HepG2 (cell line): Measurements from ENCODE around the gene P4HTM. TPM values are rescaled to one million over a fixed set of nuclear protein-coding genes. Genes with fewer than 3 reads are reported as not detected.
A peak's percentile ranks its signal among the peaks of the same experiment; 100 is the strongest.

Experiments used
- HNRNPUL1 ChIP-seq: fragments of 200-400 bp; formaldehyde crosslinking; IDR thresholded peaks from 2 replicates; pipeline ENCODE4 v1.6.1; 2017; ENCODE audit warnings: low read depth, mild to moderate bottlenecking, low read length, moderate library complexity
- IRF9 ChIP-seq: sonication (generic); formaldehyde crosslinking; IDR thresholded peaks from 2 replicates; pipeline ENCODE4 v1.8.0; 2022; ENCODE audit warnings: missing genetic modification reagents, mild to moderate bottlenecking, borderline replicate concordance
- KAT7 ChIP-seq: IDR thresholded peaks from 2 replicates; pipeline ENCODE4 v1.6.1; 2018; ENCODE audit warnings: borderline replicate concordance, missing compliant biosample characterization
- KAT8 ChIP-seq: IDR thresholded peaks from 2 replicates; pipeline ENCODE4 v1.6.1; 2016; ENCODE audit warnings: missing genetic modification reagents, missing compliant biosample characterization
- NFE2L2 ChIP-seq: fragments of 150-350 bp; IDR thresholded peaks from 2 replicates; pipeline ENCODE4 v1.6.1; 2014; ENCODE audit warnings: low read length
- PAX8 ChIP-seq: sonication (generic); formaldehyde crosslinking; IDR thresholded peaks from 2 replicates; pipeline ENCODE4 v1.8.0; 2022; ENCODE audit warnings: mild to moderate bottlenecking, missing genetic modification reagents, borderline replicate concordance
- RBFOX2 ChIP-seq: fragments of 200-400 bp; formaldehyde crosslinking; IDR thresholded peaks from 2 replicates; pipeline ENCODE4 v1.6.1; 2017; ENCODE audit warnings: low read depth, mild to moderate bottlenecking, low read length
- RELA ChIP-seq: sonication (generic); formaldehyde crosslinking; IDR thresholded peaks from 2 replicates; pipeline ENCODE4 v1.4.0; 2020; ENCODE audit warnings: missing genetic modification reagents
- RFX1 ChIP-seq: fragments of 450-650 bp; IDR thresholded peaks from 2 replicates; pipeline ENCODE4 v1.6.1; 2017
- SIX4 ChIP-seq: sonication (generic); formaldehyde crosslinking; IDR thresholded peaks from 2 replicates; pipeline ENCODE4 v1.4.0; 2020; ENCODE audit warnings: missing genetic modification reagents
- SOX5 ChIP-seq: IDR thresholded peaks from 2 replicates; pipeline ENCODE4 v1.6.1; 2016; ENCODE audit warnings: borderline replicate concordance
- TMF1 ChIP-seq: sonication (generic); formaldehyde crosslinking; IDR thresholded peaks from 2 replicates; pipeline ENCODE4 v1.8.1; 2022; ENCODE audit warnings: low read depth, missing genetic modification reagents
- TP53 ChIP-seq: sonication (generic); formaldehyde crosslinking; conservative IDR thresholded peaks from 2 replicates; pipeline ENCODE4 v1.4.0; 2020; ENCODE audit warnings: missing genetic modification reagents
- ZFP36L2 ChIP-seq: sonication (generic); formaldehyde crosslinking; IDR thresholded peaks from 2 replicates; pipeline ENCODE4 v1.4.0; 2020; ENCODE audit warnings: missing genetic modification reagents
- ZNF224 ChIP-seq: sonication (generic); formaldehyde crosslinking; IDR thresholded peaks from 2 replicates; pipeline ENCODE4 v1.5.0; 2020; ENCODE audit warnings: mild to moderate bottlenecking, missing genetic modification reagents
- ZNF543 ChIP-seq: sonication (generic); formaldehyde crosslinking; IDR thresholded peaks from 2 replicates; pipeline ENCODE4 v1.4.0; 2020; ENCODE audit warnings: mild to moderate bottlenecking, missing genetic modification reagents
- ZNF605 ChIP-seq: sonication (generic); formaldehyde crosslinking; IDR thresholded peaks from 2 replicates; pipeline ENCODE4 v1.8.0; 2022; ENCODE audit warnings: mild to moderate bottlenecking, missing genetic modification reagents
- ZNF782 ChIP-seq: sonication (generic); formaldehyde crosslinking; IDR thresholded peaks from 2 replicates; pipeline ENCODE4 v1.4.0; 2020; ENCODE audit warnings: missing genetic modification reagents, mild to moderate bottlenecking, borderline replicate concordance
- ZSCAN31 ChIP-seq: sonication (generic); formaldehyde crosslinking; IDR thresholded peaks from 2 replicates; pipeline ENCODE4 v1.5.0; 2020; ENCODE audit warnings: low read depth, mild to moderate bottlenecking, missing genetic modification reagents
- ZZZ3 ChIP-seq: sonication (generic); formaldehyde crosslinking; IDR thresholded peaks from 2 replicates; pipeline ENCODE4 v1.4.0; 2020; ENCODE audit warnings: missing genetic modification reagents, mild to moderate bottlenecking, borderline replicate concordance
- polyA plus RNA-seq, 8 experiments: library from polyadenylated mRNA; depleted of rRNA in 3 of 8; stranded (reverse) in 7 of 8; unstranded in 1 of 8; fragments of >200 nt; fragmentation: Illumina TruSeq in 4 of 8; extraction: Trizol in 4 of 8; gene quantifications; 2 replicates each; pipeline versions ENCODE4 v1.2.1 to v1.2.3, GENCODE V29; 2011 to 2016; ENCODE audit warnings: low read depth in 4 of 8, missing spikeins in 1 of 8, mixed read lengths in 1 of 8; ENCODE audit not compliant: insufficient read depth in 1 of 8
- total RNA-seq, 5 experiments: library from RNA; depleted of rRNA; stranded (reverse); fragments of >200 nt; fragmentation: Illumina TruSeq; extraction: Trizol; gene quantifications; 2 replicates each; pipeline ENCODE4 v1.2.3, GENCODE V29; 2016; ENCODE audit warnings: low read depth in 1 of 5
- TF ChIP-seq, protein P1 (sequence below): sonication (generic); formaldehyde crosslinking; IDR thresholded peaks from 2 replicates; pipeline ENCODE4 v1.4.0; 2020; ENCODE audit warnings: mild to moderate bottlenecking, missing genetic modification reagents, borderline replicate concordance
- TF ChIP-seq, protein P2 (sequence below): sonication (generic); formaldehyde crosslinking; IDR thresholded peaks from 2 replicates; pipeline ENCODE4 v1.5.1; 2020; ENCODE audit warnings: missing genetic modification reagents, mild to moderate bottlenecking, borderline replicate concordance
- TF ChIP-seq, protein P3 (sequence below): sonication (generic); formaldehyde crosslinking; IDR thresholded peaks from 2 replicates; pipeline ENCODE4 v1.4.0; 2020; ENCODE audit warnings: mild to moderate bottlenecking, missing genetic modification reagents
- TF ChIP-seq, protein P4 (sequence below): sonication (generic); formaldehyde crosslinking; IDR thresholded peaks from 2 replicates; pipeline ENCODE4 v1.8.0; 2022; ENCODE audit warnings: low read depth, missing genetic modification reagents

Gene P4HTM
- total and polyA plus RNA-seq, 2 of the 13 experiments (the other 11 are each of a cell fraction or from before 2014, with no cell fraction given) = 0.01 TPM; not detected in 1

DNA sequence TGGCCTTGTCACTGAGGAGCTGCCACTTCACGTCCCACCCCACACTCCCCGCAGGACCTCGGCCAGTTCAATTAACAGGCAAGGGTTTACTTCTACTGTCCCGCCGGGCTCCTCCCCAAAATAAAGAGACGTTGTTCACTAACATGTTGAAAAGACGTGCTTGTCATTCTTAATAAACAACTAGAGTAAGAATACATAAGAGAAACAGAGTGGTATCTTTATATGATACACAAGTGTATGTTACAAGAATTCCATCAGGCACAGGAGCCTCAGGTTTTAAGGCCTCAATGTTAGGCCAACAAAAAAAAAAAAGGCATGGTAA, 39.5 kb downstream of the P4HTM start (continued):
- TF ChIP-seq, protein P1, sequence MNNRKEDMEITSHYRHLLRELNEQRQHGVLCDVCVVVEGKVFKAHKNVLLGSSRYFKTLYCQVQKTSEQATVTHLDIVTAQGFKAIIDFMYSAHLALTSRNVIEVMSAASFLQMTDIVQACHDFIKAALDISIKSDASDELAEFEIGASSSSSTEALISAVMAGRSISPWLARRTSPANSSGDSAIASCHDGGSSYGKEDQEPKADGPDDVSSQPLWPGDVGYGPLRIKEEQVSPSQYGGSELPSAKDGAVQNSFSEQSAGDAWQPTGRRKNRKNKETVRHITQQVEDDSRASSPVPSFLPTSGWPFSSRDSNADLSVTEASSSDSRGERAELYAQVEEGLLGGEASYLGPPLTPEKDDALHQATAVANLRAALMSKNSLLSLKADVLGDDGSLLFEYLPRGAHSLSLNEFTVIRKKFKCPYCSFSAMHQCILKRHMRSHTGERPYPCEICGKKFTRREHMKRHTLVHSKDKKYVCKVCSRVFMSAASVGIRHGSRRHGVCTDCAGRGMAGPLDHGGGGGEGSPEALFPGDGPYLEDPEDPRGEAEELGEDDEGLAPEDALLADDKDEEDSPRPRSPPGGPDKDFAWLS = no peak
- TF ChIP-seq TP53 (CRISPR knock-in tag) (no peak), RBFOX2 (no peak), RELA (no peak), ZNF782 (CRISPR knock-in tag) (peak; percentile 1; the same call in 1 of the 2 replicates), ZFP36L2 (CRISPR knock-in tag) (no peak), RFX1 (no peak), NFE2L2 (no peak), TMF1 (CRISPR knock-in tag) (no peak), SIX4 (CRISPR knock-in tag) (0 out of 2 replicates have a peak, but pooled peaks have one; percentile 5), SOX5 (CRISPR knock-in tag) (peak; percentile 16; the same call in 1 of the 2 replicates), KAT7 (CRISPR knock-in tag) (no peak), KAT8 (CRISPR knock-in tag) (0 out of 2 replicates have a peak, but pooled peaks have one; percentile 8), HNRNPUL1 (no peak), ZNF224 (no peak), PAX8 (CRISPR knock-in tag) (no peak), ZZZ3 (CRISPR knock-in tag) (no peak), ZSCAN31 (CRISPR knock-in tag) (no peak), ZNF605 (CRISPR knock-in tag) (no peak), IRF9 (CRISPR knock-in tag) (no peak), ZNF543 (CRISPR knock-in tag) (no peak)
- TF ChIP-seq, protein P2, sequence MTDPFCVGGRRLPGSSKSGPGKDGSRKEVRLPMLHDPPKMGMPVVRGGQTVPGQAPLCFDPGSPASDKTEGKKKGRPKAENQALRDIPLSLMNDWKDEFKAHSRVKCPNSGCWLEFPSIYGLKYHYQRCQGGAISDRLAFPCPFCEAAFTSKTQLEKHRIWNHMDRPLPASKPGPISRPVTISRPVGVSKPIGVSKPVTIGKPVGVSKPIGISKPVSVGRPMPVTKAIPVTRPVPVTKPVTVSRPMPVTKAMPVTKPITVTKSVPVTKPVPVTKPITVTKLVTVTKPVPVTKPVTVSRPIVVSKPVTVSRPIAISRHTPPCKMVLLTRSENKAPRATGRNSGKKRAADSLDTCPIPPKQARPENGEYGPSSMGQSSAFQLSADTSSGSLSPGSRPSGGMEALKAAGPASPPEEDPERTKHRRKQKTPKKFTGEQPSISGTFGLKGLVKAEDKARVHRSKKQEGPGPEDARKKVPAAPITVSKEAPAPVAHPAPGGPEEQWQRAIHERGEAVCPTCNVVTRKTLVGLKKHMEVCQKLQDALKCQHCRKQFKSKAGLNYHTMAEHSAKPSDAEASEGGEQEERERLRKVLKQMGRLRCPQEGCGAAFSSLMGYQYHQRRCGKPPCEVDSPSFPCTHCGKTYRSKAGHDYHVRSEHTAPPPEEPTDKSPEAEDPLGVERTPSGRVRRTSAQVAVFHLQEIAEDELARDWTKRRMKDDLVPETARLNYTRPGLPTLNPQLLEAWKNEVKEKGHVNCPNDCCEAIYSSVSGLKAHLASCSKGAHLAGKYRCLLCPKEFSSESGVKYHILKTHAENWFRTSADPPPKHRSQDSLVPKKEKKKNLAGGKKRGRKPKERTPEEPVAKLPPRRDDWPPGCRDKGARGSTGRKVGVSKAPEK (CRISPR knock-in tag) = no peak
- TF ChIP-seq, protein P3, sequence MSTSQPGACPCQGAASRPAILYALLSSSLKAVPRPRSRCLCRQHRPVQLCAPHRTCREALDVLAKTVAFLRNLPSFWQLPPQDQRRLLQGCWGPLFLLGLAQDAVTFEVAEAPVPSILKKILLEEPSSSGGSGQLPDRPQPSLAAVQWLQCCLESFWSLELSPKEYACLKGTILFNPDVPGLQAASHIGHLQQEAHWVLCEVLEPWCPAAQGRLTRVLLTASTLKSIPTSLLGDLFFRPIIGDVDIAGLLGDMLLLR = no peak
- TF ChIP-seq, protein P4, sequence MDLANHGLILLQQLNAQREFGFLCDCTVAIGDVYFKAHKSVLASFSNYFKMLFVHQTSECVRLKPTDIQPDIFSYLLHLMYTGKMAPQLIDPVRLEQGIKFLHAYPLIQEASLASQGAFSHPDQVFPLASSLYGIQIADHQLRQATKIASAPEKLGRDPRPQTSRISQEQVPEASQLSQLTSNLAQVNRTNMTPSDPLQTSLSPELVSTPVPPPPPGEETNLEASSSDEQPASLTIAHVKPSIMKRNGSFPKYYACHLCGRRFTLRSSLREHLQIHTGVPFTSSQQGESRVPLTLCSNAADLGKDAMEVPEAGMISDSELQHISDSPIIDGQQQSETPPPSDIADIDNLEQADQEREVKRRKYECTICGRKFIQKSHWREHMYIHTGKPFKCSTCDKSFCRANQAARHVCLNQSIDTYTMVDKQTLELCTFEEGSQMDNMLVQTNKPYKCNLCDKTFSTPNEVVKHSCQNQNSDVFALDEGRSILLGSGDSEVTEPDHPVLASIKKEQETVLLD (CRISPR knock-in tag) = no peak
